ENCODE results near the gene PIN1.
A peak's percentile ranks its signal among the peaks of the same experiment; 100 is the strongest.
"Not testable (repeated sequence)": the region's sequence is repeated elsewhere in the genome, so short reads cannot be mapped to it uniquely, and the experiment has no call there.

Gene PIN1

DNA sequence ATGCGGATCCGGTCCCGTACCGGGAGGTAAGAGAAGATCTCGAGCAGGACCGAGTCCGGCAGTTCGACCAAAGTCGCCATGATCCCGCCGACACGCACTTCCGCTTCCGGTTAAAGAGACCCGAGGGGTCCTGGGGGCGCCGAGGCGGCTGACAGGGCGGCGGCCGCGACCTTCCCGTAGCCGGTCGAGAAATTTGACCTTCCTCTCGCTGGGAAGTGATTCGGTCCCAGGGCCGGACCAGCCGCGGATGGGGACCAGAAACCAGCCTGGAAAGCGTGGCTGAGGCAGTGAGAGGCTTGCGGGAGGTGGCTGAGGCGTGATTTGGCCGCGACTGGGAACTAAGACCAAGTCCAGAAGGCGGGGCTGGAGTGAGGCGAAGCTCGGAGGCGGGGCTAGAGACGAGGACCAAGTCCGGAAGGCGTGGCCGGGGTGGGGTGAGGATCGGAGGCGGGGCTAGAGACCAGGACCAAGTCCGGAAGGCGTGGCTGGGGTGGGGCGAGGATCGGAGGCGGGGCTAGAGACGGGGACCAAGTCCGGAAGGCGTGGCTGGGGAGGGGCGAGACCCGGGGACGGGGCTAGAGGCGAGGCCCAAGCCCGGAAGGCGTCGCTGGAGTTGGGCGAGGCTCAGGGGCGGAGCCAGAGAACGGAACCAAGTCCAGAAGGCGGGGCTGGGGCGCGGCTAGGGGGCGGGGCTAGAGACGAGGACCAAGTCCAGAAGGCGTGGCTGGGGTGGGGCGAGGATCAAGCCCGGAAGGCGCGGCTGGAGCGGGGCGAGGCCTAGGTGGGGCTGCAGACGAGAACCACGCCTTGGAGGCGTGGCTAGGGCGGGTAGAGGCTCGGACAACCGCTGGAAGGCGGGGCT, 16.2 kb upstream of the PIN1 start, which contains the start of gene FBXL12:
Gene FBXL12 (minus strand): TSS at position 346 of the 862 bp plus-strand sequence. CDS start 266 bp downstream, at position 80.
- DNase-seq: peak; percentile 100

DNA sequence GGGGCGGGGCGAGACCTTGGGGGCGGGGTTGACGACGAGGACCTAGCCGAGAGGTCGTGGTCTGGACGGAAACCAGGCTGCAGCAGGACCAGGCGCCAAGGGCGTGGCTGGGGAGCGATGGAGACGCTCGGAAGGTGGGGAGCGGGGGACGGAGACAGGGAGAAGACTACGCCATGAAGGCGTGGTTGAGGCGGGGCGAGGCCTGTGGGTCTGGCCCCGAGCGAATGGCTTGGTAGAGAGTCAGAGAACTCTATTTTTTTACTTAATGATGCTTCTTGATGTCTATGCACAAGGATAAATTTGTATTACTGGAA, 15.6 kb upstream of the PIN1 start:
- DNase-seq: no peak

DNA sequence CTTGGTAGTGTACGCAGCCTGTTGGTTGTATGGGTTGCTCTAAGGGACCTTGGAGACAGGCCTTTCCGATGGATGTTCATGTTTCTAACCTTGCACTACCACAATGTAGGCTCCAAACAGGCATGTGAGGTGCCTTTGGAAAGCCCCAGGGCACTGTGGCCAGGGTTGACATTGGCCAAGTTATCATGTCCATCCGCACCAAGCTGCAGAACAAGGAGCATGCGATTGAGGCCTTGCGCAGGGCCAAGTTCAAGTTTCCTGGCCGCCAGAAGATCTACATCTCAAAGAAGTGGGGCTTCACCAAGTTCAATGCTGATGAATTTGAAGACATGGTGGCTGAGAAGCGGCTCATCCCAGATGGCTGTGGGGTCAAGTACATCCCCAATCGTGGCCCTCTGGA, 15.1 kb upstream of the PIN1 start:
- DNase-seq: not testable (repeated sequence)

DNA sequence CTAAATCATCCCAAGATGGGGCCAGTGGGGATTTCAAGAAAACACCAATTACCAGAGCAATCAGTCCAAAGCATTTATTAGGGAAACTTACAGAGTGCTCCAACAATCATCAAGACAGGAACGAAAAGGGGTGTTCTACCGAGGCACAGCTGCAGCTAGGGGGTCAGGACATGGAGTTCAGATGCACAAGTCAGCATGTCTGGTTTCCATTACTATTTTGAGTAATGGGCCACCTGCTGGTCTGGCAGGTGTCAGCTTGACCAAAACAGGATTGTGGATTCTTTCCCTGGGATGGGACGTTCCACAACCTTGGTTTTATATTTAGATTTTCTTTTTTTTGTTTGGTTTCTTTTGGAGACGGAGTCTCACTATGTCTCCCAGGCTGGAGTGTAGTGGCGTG, 11.3 kb upstream of the PIN1 start:
- DNase-seq: no peak

DNA sequence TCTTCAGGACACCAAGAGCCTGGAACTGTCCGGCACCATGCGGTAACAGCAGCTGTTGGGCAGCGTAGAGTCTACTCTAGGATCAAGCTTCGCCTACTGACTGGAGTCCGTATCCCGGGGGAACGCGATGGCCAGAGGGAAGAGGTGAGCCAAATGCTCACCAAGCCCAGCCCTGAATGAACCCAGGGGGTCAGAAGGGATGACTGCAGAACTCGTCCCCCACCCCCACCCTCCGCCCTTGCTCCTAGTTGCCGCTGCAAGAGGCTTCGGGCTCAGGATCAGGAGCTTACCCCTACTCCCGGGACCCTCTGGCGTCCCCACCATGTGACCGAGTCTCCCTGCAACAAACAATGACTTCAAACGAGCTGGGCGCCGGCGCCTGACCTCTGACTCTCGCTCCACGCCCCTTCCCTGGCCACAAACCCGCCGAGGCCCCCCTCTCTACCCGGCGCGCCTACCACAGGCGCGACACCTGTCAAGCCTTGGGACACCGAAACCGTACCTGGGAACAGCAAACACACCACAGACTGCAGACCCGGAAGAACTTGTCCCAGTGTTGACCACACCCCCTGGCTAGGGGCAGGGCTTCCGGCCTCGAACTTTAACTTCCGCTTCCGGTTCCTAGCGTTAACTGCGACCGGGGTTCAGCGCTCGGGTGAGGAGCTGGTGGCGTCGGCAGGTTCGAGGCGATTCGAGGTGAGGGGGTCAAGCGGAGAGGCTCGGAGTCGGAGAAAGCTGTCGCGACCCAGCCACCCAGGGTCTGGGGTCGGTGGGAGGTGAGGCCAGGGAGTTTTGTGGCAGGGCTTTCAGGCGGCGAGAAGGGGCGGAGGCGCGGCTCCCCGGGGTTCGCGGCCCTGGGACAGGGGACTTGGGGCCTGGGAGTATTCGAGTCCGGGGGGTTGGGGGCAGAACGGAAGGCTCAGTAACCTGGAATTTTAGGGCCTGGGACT, 7.6 kb upstream of the PIN1 start, which contains the start of gene UBL5:
Gene UBL5 (plus strand): TSS at position 630 of the 950 bp plus-strand sequence. CDS start 420 bp downstream, outside the sequence.
- DNase-seq: peak; percentile 95

DNA sequence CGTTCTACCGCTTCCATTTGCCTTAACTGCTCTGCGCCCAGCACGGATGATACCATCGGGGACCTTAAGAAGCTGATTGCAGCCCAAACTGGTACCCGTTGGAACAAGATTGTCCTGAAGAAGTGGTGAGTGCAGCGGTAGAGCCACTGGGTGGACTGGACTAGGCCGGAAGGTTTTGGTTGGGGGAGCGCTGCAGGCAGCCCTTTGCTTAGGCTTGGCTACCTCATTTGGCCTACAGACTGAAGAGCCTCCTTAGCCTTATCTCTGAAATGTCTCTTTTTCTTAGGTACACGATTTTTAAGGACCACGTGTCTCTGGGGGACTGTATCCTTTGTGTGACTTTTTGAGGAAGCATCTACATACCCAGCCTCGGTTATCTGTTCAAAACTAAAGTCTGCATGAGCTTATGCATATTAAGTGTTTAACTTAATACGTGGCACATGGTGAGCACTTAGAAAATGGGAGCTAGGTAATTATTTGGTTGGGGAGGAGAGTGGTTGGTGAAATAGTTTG, 6.5 kb upstream of the PIN1 start:
- DNase-seq: no peak

DNA sequence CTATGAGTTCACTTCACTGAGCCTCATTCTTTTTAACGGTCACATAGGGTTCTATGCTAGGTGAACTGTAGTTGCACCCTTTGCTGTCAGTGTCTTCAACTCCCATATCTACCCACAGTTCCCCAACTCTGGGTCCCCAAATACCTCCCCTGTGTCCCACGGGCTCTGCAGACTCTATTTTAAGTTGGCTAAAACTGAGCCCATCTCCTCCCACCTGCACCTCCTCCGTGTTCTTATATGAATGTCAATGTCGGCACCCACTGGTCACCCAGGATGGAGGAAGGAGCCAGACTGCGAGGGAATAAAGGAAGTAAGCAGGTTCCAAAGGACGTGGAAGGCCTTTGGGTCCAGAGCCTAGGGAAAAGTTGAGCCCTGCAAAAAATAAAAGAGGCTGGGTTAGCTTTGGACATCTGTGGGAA, 802 bp upstream of the PIN1 start:
- no peak for DNase-seq

DNA sequence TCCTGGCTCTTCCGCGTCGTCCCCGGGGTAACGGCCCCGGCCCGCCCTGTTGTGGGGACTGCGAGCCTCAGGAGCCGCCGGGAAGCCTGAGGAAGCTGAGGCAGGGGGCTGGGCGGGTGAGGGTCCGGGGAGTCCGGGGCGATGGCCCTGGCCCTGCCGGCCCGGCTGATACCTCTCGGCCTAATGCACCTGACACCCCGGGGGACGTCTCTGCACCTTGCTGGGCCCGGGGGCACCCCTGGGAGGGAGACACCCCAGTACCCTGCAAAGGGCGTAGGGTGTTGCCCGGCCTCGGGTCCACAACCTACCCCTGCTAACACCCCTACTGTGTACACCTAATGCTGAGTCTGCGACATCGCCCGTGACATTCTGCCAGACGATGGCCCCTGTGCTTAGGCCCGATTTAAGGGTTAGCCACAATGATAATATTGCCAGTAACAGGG, 410 bp downstream of the PIN1 start:
- DNase-seq: no peak

DNA sequence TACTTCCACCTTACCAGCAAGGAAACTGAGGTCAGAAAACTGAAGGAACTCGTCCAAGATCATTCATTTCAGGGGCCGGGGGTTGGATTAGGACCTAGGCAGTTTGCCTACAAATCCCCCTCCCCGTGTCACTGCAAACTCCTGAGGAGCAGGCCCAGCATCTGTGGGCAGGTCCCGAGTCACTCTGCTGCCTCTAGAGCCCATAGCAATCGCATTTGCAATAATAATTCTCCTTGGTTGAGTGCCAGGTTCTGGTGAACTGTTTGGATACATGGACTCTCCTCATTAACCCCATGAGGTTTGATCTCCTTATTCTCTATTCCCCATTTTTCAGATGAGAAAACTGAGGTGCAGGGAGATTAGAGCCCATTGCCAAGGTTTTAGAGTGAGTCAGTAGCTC, 903 bp downstream of the PIN1 start:
- no peak for DNase-seq

DNA sequence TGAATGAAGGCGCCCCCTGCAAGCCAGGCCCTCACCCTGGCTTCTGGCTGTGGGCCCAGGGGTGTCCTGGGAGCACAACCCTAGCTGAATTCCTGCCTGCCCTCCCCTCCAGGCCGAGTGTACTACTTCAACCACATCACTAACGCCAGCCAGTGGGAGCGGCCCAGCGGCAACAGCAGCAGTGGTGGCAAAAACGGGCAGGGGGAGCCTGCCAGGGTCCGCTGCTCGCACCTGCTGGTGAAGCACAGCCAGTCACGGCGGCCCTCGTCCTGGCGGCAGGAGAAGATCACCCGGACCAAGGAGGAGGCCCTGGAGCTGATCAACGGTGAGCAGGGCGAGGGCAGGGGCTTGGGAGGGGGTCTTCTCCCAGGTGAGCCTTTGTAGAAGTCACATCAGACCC, 3.2 kb downstream of the PIN1 start:
- no peak for DNase-seq

DNA sequence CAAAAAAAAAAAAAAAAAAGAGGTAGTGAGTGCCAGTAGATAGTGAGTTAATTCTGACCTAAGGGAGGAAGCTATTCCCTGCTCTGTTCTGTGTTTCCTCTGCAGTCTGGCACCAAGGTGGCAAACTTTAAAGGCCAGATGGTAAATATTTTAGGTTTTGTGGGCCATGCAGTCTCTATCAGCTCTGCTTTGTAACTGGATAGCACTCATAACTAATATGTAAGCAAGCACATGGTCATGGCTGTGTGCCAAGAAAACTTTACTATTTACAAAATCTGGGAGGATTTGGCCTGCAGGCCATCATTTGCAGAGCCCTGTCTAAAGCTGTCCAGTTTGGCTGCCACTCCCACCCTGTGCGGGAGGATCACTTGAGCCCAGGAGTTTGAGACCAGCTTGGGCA, 4.3 kb downstream of the PIN1 start:
- no peak for DNase-seq

DNA sequence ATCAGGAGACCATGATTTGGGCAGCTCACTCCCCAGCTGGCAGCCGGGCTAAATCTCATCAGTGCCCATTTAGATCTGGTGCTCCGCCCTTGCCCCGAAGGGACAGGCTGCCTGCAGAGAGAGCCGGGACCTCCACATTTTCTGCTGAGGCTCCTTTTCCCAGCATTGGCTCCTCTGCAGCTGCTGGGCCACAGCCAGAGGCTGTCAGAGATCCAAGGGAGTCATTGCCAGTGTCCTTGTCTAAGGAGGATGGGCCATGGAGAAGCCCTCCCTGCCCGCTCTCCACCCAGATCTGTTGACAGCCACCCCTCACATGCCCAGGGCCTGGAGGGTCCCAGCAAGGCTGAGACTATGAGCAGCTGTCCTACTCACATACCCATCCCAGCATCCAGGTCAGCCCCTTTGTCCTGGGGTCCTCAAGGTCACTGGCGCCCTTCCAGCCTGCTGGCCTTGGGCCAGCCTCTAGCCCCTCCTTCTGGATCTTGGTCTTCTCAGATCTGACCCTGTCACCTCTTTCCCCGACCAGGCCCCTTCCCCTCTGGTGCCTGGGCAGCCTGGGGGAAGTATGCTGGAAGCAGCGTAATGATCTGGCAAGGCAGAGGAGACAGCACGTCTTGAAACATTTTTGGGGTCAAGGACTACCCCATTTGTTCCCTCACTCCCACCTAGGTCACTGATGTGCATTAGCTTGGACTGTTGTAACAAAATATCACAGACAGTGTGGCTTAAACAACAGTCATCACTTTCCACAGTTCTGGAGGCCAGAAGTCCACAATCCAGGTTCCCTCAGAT, 7.9 kb downstream of the PIN1 start:
- no peak for DNase-seq

DNA sequence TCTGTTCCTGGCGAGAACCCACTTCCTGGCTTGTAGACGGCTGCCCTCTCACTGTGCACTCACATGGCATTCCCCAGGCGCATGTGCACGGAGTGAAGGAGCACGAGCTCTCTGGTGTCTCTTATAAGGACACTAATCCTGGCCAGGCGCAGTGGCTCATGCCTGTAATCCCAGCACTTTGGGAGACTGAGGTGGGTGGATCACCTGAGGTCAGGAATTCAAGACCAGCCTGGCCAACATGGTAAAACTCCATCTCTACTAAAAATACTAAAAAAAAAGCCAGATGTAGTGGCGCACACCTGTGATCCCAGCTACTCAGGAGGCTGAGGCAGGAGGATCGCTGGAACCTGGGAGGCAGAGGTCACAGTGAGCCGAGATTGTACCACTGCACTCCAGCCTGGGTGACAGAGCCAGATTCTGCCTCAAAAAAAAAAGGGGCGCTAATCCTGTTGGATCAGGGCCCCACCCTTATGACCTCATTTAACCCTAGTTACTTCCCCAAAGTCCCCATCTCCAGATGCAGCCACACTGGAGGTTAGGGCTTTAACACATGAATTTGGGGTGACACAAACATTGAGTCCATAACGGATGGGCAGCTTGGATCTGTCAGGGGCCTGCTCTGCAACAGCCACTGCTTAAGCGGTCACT, 8.6 kb downstream of the PIN1 start:
- not testable (repeated sequence) for DNase-seq

DNA sequence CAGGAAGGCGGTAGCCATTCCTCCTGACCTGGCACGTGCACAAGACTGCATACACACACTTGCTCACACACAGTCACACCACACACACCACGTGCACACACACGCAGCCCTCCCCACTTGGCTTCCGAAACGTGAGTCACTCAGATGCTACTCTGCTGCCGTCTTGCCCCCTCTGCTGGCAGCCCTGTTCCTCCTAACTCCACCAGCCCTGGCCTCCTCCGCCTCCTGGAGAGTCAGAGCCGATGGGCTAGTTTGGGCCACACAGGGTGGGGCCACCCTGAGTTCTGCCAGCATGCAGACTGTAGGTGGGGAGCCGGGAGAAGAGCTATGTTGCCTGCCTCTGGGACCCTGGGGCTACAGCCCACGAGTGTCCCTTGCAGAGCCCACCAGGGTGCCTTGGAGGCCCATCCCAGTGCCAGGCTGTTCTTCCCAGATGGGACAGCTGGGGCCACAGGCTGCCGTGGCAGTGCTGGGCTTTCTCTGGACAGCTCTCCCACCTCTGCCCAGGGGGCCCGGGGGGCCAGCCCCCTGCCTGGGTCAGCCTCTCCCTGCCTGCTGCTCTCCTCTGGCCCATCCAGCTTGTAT, 12.1 kb downstream of the PIN1 start:
- no peak for DNase-seq

DNA sequence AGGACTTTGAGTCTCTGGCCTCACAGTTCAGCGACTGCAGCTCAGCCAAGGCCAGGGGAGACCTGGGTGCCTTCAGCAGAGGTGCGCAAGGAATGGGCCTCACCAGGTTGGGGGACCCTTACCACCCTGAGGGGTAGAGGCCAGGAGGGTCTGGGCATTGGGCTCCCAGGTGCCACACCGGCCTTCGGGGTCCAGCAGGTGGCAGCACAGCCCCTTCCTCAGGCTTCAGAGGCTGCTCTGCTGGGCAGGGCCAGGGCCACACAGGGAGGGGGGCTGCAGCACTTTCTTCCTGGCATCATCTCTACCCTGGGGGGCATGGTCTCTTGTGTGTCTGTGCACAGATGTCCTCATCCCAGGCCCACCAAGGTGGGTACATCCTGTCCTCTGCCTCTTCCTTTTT, 12.9 kb downstream of the PIN1 start:
- no peak for DNase-seq

DNA sequence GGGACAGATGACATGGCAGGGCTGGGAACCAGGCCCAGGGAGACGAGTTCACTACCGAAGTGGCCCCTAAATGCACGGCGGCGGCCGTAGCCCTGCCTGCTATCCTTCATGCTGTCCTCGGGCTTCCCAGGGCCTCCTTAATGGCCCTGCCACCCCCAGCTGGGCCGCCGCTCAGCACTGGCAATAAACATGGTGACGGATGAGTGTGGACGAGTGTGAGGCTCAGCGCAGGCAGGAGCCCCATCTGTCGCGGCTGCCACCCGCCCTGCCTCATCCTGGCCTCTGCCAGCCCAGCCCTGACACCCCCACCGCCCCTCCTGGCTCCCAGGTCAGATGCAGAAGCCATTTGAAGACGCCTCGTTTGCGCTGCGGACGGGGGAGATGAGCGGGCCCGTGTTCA, 13.6 kb downstream of the PIN1 start:
- DNase-seq: no peak

DNA sequence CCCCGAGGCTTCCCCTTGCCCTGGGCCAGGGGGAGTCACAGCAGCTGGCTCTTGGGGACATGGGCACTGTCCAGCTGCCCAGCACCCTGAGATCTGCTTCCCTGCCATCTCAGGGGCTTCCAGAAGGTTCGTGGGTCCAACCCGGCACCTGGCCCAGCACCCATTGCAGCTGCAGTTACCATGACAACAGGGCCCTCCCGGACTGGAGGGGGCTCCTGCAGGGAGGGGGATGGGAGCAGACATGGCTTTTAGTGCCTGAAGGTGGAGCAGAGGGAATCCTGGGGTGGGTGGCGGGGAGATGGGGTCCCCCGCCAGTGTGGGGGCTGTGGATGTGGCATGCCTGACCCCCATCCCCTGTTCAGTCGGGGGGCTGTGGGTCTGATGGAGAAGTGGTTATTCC, 14.7 kb downstream of the PIN1 start:
- no peak for DNase-seq

DNA sequence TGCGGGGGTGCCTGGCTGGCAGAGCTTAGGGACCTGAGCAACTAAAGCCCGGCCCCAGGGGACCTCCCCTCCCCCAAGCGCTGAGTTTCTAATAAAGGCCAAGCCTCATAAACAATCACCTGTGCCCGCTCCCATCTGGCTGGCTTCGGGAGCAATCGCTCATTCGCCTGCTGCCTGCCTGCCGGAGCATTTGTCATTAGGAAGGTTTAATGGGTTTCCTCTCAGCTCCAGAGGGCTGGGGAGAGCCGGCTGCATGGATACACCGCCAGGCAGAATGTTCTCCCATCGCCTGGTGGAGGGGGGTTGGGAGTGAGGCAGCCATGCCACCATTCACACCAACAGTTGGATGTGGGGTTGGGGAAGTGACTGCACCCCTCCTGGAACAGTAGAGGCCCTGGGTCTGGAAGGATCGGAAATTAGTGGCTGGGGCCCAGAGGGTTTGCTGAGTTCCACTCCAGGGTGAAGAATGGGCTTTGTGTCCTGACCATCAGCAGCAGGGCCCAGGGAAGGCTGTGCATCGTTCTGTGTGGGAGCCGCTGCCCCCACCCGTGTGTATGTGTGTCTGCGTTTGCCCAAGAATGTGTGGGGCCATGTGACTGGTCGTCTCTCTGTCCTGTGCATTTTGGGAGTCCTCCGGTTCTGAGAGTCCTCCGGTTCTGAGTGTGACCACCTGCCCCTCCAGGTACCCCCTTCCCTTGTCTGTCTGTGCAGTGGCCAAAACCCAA, 15.3 kb downstream of the PIN1 start:
- peak; percentile 37 for DNase-seq

DNA sequence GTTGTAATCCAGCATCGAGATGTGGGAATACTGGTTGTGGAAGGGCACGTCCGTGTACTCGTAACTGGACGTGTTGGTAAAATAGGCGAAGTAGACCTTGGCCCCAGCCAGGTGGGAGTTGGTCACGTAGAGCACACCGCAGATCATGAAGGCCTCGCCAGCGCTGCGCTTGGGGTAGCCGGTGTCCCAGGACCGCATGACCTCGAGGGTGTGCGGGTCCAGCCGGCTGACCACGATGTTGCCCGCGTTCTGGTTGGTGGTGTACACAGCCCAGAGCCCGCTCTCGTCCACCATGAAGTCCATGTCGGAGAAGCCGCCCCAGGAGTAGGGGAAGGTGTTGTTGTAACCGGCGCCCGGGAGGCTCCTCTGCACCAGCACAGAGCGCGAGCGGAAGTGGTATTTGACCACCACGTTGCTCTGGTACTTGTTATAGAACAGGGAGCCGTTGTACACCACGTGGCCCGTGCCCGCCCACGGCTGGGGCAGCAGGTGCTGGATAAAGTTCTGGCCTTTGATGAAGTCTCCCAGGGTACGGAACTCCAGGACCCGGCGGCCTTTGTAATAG, 19.2 kb downstream of the PIN1 start:
- DNase-seq: no peak

DNA sequence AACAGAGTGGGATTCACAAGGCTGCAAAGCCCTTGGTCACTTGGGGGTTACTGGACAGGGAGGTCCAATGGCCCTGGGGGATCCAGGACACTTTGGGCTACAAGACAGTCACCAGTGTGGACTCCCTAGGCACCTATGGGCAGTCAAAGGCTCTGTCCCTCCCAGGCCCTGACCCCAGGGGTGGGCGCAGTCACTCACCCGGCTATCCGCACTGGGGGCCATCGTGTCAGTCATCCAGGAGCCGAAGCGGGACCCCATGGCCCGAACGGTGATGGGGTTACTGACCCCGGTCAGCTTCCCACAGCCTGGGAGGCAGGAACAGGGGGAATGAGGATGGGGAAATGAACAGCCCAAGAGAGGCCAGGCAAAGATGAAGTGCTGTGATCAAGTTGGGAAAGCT, 21.5 kb downstream of the PIN1 start:
- DNase-seq: no peak
